ENCODE results near the gene REEP3.
A peak's percentile ranks its signal among the peaks of the same experiment; 100 is the strongest.
"Not testable (repeated sequence)": the region's sequence is repeated elsewhere in the genome, so short reads cannot be mapped to it uniquely, and the experiment has no call there.

The REEP3 gene

DNA sequence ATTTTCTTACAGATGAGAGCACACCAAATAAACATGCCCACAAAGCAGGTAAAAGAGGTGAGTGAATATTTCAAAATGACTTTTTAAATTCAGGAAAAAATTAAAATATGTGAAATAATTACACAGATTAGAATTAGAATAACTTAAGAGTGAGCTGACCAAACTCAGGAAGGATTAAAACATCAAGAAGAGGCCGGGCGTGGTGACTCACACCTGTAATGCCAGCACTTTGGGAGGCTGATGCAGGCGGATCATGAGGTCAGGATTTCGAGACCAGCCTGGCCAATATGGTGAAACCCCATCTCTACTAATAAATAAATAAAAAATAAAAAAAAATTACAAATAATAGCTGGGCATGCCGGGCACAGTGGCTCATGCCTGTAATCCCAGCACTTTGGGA lies 140.1 kb downstream of the REEP3 start:
- FAIRE-seq (no peak), DNase-seq (ENCODE audit: insufficient read length, low spot score) (no peak)

- DNase-seq (ENCODE audit: insufficient read length, low spot score) (no peak), FAIRE-seq (no peak)
These were observed 143.2 kb downstream of the REEP3 start for GRCh38 chr10:63664341-63664885.

- not testable (repeated sequence) for FAIRE-seq; DNase-seq (ENCODE audit: insufficient read length, low spot score)
These were observed 143.9 kb downstream of the REEP3 start for GRCh38 chr10:63665006-63665580.

DNA sequence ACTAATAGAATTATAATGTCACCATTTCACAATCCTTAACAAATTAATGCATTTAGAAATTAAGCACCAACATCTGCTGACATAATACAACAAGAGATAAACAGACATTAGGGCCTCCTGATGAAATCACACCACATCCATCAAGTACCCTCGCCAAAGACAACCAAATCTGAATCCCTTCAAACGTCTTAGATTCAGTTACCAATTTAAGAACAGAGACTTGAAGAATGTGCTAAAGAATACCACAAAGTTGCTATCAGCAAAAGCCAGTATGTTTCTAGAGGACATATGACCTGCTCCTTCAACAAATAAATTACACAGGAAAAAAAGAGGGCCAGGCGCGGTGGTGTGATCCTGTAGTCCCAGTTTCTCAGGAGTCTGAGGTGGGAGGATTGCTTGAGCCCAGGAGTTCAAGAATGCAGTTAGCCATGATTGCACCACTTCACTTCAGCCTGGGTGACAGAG lies 144.5 kb downstream of the REEP3 start:
- no peak for FAIRE-seq
- DNase-seq (ENCODE audit: insufficient read length, low spot score): no peak

- FAIRE-seq (no peak), DNase-seq (ENCODE audit: insufficient read length, low spot score) (peak; percentile 32)
These were observed 145.7 kb downstream of the REEP3 start for GRCh38 chr10:63666836-63667383.

DNA sequence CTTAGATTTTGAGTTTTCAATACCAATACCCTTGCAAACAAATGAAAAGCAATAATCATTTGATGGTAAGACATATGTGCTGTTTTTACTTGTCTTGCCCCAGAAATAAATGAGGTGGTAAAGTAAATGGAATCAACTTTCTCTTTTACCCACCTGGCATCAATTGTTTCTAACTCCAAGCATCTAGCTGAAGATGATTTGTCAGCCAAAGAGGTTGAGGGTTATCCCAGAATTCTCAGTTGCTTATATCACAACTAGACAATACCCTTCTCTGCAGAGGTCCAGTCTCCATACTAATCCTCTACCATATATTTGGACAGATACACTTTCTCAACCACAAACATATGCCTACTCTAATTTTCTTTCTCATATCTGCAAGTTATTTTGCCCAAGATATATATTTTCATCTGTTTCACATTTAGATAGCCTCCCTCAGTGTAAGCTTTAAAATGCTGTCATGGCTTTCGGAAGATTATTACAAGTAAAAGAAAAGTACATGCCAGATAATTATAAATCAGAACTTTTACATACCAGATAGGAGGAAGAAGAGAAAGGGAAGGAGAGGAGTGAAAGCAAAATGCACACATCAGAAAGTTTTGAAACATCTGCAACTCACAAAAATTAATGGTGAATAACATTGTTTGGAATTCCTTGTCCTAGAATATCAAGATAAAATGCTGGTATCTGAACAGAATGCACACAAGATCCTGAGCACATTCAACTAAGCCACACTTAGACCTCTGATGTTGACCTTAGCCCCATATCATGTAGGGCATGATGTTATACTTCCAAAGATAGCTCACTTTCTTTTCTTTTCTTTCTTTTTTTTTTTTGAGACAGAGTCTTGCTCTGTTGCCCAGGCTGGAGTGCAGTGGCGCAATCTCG lies 146.6 kb downstream of the REEP3 start:
- FAIRE-seq (no peak), DNase-seq (ENCODE audit: insufficient read length, low spot score) (no peak)

DNA sequence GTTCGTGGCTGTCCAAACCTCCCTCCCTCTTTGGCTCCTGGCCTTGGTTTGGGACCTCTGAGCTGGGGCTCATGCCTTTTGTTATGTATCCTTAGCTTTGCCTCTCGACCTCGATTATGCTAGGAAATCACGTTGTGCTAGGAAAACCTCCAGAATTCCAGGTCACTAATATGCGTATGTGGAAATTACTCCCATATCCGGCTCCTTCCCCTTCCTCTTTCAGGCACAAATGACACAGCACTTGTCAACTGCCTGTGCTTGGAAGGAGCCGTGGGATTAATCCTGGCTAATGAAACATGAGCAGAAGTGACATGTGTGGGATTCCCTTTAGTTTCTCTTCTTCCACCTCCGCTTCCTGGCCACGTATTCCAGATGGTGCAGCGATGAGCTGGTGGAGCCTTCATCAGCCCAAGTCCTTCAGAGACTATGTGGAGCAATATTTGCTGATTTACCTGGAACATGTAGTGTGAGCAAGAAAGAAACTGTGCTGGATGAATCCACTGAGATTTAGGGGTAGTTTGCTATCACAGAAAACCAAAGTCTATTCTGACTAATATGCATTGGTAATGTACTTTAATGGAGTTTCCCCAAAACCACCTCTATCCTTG lies 149.2 kb downstream of the REEP3 start:
- FAIRE-seq (no peak), DNase-seq (ENCODE audit: insufficient read length, low spot score) (no peak)

DNA sequence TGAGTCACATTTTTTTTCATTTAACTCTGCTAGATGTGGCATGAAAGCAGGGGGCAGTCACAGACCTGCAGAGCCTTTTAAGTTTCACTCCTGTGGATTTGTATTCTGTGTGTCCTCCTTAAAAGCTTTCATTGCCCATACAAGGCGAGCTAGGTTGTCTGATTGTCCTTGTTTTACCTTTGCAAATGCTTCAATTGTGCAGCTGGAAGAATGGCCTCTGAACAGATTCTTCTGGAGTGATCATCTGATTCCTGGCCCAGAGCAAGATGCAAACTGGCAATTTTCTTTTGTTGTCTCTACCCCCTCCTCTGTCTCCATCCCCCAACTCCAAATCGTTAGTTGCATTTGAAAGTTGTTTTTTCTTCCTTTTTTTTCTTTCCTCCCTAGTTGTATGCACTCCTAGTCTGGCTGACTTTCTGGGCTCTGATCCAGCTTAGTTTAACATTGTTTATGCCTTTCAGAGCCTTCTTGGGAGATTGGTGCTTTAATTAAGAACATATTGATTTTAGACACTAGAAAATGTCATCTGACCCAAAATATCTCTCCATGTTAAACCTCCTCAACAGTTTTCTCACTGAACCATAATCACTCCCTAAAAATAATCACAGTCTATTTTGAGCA lies 150.2 kb downstream of the REEP3 start:
- DNase-seq (ENCODE audit: insufficient read length, low spot score) (no peak), FAIRE-seq (no peak)

GRCh38 chr10:63672491-63672890 lies 151.3 kb downstream of the REEP3 start:
- no peak for FAIRE-seq
- no peak for DNase-seq (ENCODE audit: insufficient read length, low spot score)

DNA sequence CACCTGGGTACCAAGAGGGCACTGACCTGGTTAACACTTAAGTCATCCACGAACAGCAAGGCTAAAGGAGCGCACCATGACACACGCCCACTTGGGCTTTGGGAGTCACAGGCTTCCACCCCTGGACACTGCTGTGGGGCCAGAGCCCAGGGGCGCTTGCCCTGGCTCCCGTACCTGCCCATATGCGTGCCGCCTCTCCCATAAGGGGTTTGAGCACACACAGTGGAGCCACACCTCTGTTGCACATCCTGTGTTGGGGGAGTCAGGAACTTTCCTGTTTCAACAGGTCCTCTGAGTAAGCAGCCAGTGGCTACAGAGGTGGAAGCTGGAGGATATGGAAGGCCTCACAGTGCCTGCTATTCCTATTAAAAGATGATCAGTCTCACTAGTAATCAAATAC lies 152.0 kb downstream of the REEP3 start:
- FAIRE-seq (no peak), DNase-seq (ENCODE audit: insufficient read length, low spot score) (no peak)

- no peak for DNase-seq (ENCODE audit: insufficient read length, low spot score)
- no peak for FAIRE-seq
These were observed 152.6 kb downstream of the REEP3 start for GRCh38 chr10:63673846-63674245.
